Stimulated activated naive CD8-positive, alpha-beta T cell treated with anti-CD3 and anti-CD28 coated beads, Interleukin-15, Interleukin-2, amounts not matched to agents 100 ng/mL and 50 ng/mL, for 24 hours (primary cell): ENCODE results near the gene AKAP12.
"Not testable (repeated sequence)": the region's sequence is repeated elsewhere in the genome, so short reads cannot be mapped to it uniquely, and the experiment has no call there.

Experiments
- H3K27ac Mint-ChIP-seq: one replicate; pipeline ENCODE4 v1.8.0; 2021; ENCODE audit warnings: mild to moderate bottlenecking, mixed read lengths
- H3K27me3 Mint-ChIP-seq: one replicate; pipeline ENCODE4 v1.8.0; 2021; ENCODE audit warnings: mixed read lengths
- H3K36me3 Mint-ChIP-seq: one replicate; pipeline ENCODE4 v1.8.0; 2021; ENCODE audit warnings: low read depth, mixed read lengths
- H3K4me1 Mint-ChIP-seq: one replicate; pipeline ENCODE4 v1.8.0; 2021; ENCODE audit warnings: low read depth, mixed read lengths
- H3K4me3 Mint-ChIP-seq: one replicate; pipeline ENCODE4 v1.8.0; 2021; ENCODE audit warnings: mild to moderate bottlenecking, mixed read lengths
- H3K9me3 Mint-ChIP-seq: one replicate; pipeline ENCODE4 v1.8.0; 2021; ENCODE audit warnings: mixed read lengths

AKAP12 gene

GRCh38 chr6:151306269-151306783 is 66.6 kb downstream of the AKAP12 start:
- no peak overlapping the region for H3K27ac Mint-ChIP-seq
- H3K9me3 Mint-ChIP-seq = no peaks in the 10 kb centered on the region
- no peaks in the 10 kb centered on the region for H3K27me3 Mint-ChIP-seq
- H3K4me1 Mint-ChIP-seq = no peaks in the 10 kb centered on the region
- H3K36me3 Mint-ChIP-seq = no peaks in the 10 kb centered on the region
- no peak overlapping the region for H3K4me3 Mint-ChIP-seq

- Mint-ChIP-seq H3K36me3 (no peaks in the 10 kb centered on the region), H3K9me3 (no peaks in the 10 kb centered on the region), H3K27me3 (no peaks in the 10 kb centered on the region), H3K27ac (no peak overlapping the region), H3K4me3 (no peak overlapping the region), H3K4me1 (no peaks in the 10 kb centered on the region)
Measured at GRCh38 chr6:151307501-151307900, 67.7 kb downstream of the AKAP12 start.

DNA sequence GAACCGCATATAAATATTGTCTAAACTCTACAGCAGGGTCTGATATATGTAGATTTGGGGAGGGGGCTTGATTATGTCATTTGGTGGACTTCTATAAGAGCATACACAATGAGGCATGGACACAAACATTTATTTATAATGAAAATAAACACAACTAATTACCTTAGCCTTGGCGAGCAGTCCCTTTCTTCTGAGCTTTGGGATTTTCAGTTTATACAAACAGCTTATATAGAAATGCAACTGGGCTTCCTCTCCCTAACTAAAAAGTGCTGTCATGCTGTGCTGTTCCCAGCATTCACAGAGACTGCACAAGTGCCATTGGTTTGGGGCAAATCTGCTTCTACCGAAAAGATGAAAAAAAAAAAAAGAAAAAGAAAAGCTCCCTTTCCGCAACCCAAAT is 69.9 kb downstream of the AKAP12 start:
- Mint-ChIP-seq H3K9me3 (no peaks in the 10 kb centered on the region), H3K4me3 (no peak overlapping the region), H3K4me1 (no peaks in the 10 kb centered on the region), H3K36me3 (no peaks in the 10 kb centered on the region), H3K27me3 (no peaks in the 10 kb centered on the region), H3K27ac (no peak overlapping the region)

DNA sequence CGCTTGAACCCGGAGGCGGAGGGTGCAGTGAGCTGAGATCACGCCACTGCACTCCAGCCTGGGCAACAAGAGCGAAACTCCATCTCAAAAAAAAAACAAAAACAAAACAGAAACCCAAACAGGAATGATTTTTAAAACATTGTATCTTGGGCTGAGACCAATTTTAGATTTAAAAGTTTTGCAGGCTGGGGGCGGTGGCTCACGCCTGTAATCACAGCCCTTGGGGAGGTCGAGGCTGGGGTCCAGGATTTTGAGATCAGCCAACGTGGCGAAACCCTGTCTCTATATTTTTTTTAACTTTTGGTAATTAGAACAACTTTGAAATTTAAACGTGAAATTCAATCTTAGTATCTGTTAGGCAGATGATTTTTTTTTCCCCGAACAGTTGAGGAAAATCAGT is 70.5 kb downstream of the AKAP12 start:
- H3K9me3 Mint-ChIP-seq = no peaks in the 10 kb centered on the region
- no peaks in the 10 kb centered on the region for H3K4me1 Mint-ChIP-seq
- no peaks in the 10 kb centered on the region for H3K36me3 Mint-ChIP-seq
- no peak overlapping the region for H3K27ac Mint-ChIP-seq
- no peak overlapping the region for H3K4me3 Mint-ChIP-seq
- H3K27me3 Mint-ChIP-seq = no peaks in the 10 kb centered on the region

- Mint-ChIP-seq H3K27me3 (no peaks in the 10 kb centered on the region), H3K4me1 (no peaks in the 10 kb centered on the region), H3K27ac (no peak overlapping the region), H3K4me3 (no peak overlapping the region), H3K36me3 (no peaks in the 10 kb centered on the region), H3K9me3 (peaks cover 5% of the 10 kb centered on the region)
Measured at GRCh38 chr6:151310852-151311767, 71.3 kb downstream of the AKAP12 start.

- Mint-ChIP-seq H3K27ac (no peak overlapping the region), H3K27me3 (no peaks in the 10 kb centered on the region), H3K9me3 (peaks cover 7% of the 10 kb centered on the region), H3K4me3 (no peak overlapping the region), H3K4me1 (no peaks in the 10 kb centered on the region), H3K36me3 (no peaks in the 10 kb centered on the region)
Measured at GRCh38 chr6:151313066-151313491, 73.3 kb downstream of the AKAP12 start.

DNA sequence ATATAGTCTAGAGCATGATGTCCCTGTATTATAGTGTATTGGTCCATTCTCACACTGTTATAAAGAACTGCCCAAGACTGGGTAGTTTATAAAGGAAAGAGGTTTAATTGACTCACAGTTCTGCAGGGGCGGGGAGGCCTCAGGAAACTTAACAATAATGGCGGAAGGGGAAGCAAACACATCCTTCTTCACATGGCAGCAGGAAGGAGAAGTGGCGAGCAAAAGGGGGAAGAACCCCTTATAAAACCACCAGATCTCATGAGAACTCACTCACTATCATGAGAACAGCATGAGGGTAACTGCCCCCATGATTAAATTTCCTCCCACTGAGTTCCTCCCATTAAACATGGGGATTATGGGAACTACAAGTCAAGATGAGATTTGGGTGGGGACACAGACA is 75.9 kb downstream of the AKAP12 start:
- H3K9me3 Mint-ChIP-seq, H3K4me1 Mint-ChIP-seq, H3K36me3 Mint-ChIP-seq, H3K4me3 Mint-ChIP-seq, H3K27ac Mint-ChIP-seq, H3K27me3 Mint-ChIP-seq: not testable (repeated sequence)

- H3K9me3 Mint-ChIP-seq = peaks cover 7% of the 10 kb centered on the region
- H3K27me3 Mint-ChIP-seq = peaks cover 5% of the 10 kb centered on the region
- H3K27ac Mint-ChIP-seq = no peak overlapping the region
- H3K4me3 Mint-ChIP-seq = no peak overlapping the region
- H3K36me3 Mint-ChIP-seq = no peaks in the 10 kb centered on the region
- no peaks in the 10 kb centered on the region for H3K4me1 Mint-ChIP-seq
Measured at GRCh38 chr6:151317103-151317994, 77.6 kb downstream of the AKAP12 start.

DNA sequence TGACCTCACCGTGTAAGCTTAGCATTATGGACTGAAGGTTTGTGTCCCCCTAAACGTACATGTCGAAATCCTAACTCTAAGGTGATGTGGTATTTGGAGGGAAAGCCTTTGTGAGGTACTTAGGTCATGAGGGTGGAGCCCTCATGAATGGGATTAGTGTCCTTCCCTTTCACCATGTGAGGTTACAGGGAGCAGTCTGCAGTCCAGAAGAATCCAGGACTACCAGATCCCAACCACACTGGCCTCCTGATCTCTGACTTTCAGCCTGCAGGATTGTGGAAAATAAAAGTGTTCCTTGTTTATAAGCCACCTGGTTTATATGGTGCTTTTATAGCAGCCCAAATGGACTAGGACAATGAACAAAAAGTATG is 78.2 kb downstream of the AKAP12 start:
- peaks cover 5% of the 10 kb centered on the region for H3K27me3 Mint-ChIP-seq
- no peak overlapping the region for H3K4me3 Mint-ChIP-seq
- H3K4me1 Mint-ChIP-seq = no peaks in the 10 kb centered on the region
- H3K9me3 Mint-ChIP-seq = peaks cover 7% of the 10 kb centered on the region
- H3K27ac Mint-ChIP-seq = no peak overlapping the region
- H3K36me3 Mint-ChIP-seq = no peaks in the 10 kb centered on the region

GRCh38 chr6:151320140-151320539 is 80.4 kb downstream of the AKAP12 start:
- Mint-ChIP-seq H3K9me3 (peaks cover 7% of the 10 kb centered on the region), H3K4me3 (no peak overlapping the region), H3K27ac (no peak overlapping the region), H3K36me3 (no peaks in the 10 kb centered on the region), H3K4me1 (peaks cover 10% of the 10 kb centered on the region), H3K27me3 (peaks cover 19% of the 10 kb centered on the region)

GRCh38 chr6:151321438-151321837 is 81.7 kb downstream of the AKAP12 start:
- H3K4me1 Mint-ChIP-seq = peaks cover 21% of the 10 kb centered on the region
- no peak overlapping the region for H3K27ac Mint-ChIP-seq
- peaks cover 30% of the 10 kb centered on the region for H3K27me3 Mint-ChIP-seq

DNA sequence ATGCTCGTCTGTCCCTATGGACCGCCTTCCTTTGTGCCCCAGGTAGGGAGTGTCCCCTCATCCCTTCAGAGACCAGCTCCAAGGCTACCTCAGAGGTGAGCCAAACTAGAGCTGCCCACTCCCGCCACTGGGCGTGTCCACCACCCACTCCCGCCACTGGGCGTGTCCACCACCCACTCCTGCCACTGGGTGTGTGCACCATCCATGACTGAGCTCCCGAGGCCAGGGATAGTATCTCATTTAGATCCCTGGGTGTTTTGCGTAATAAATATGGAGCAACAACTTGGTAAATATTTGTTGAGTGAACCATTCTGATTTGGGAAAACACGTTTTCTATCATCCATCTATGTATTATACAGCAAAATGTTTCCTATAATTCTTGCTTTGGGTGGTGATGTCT is 82.8 kb downstream of the AKAP12 start:
- Mint-ChIP-seq H3K4me3 (no peak overlapping the region), H3K4me1 (peaks cover 21% of the 10 kb centered on the region), H3K27me3 (peaks cover 39% of the 10 kb centered on the region), H3K9me3 (no peaks in the 10 kb centered on the region), H3K27ac (no peak overlapping the region), H3K36me3 (no peaks in the 10 kb centered on the region)

More at GRCh38 chr6:151321438-151321837, 81.7 kb downstream of the AKAP12 start:
- no peaks in the 10 kb centered on the region for H3K36me3 Mint-ChIP-seq
- H3K9me3 Mint-ChIP-seq = no peaks in the 10 kb centered on the region
- no peak overlapping the region for H3K4me3 Mint-ChIP-seq

DNA sequence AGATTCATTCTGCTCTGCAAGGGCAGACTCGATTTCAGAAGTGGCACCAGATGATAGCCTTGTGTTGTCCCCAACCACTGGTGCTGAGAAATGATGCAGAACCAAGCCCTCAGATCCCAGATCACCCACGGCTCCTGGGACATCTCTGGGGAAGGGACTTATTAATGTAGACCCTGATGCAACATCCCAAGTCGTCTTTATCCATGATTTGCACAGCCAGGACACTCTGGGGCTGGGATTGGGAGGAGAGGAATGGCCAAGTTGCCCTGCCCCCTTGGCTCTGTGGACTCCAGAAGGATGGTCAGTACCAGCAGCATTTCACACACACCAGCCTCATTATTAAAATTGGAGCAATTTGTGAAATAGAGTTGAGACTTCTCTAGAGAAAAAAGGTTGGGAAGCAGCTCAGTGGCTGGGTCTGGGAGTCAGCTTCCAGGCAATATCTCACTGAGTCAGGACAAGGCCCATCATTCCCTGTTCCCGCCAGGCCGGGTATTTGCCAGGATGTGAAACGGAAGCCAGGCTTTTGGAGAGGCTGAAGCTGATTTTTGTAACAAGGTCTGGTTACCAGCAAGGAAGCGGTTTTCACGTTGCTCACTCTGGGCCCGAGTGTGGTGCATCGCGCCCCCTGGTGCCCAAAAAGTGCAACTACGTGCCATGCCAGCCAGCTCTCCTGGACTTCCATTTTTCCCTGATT is 84.2 kb downstream of the AKAP12 start:
- H3K27me3 Mint-ChIP-seq = peaks cover 41% of the 10 kb centered on the region

GRCh38 chr6:151324488-151324825 is 84.7 kb downstream of the AKAP12 start:
- H3K4me1 Mint-ChIP-seq = peaks cover 21% of the 10 kb centered on the region
- H3K9me3 Mint-ChIP-seq = no peaks in the 10 kb centered on the region
- H3K4me3 Mint-ChIP-seq = no peak overlapping the region
- no peak overlapping the region for H3K27ac Mint-ChIP-seq
- H3K27me3 Mint-ChIP-seq = peaks cover 41% of the 10 kb centered on the region
- no peaks in the 10 kb centered on the region for H3K36me3 Mint-ChIP-seq

More for the DNA sequence above, 84.2 kb downstream of the AKAP12 start:
- H3K4me1 Mint-ChIP-seq = peaks cover 21% of the 10 kb centered on the region
- no peaks in the 10 kb centered on the region for H3K36me3 Mint-ChIP-seq
- H3K9me3 Mint-ChIP-seq = no peaks in the 10 kb centered on the region
- no peak overlapping the region for H3K4me3 Mint-ChIP-seq
- H3K27ac Mint-ChIP-seq = no peak overlapping the region
